ENCODE data around the gene ALK.

The ALK gene

GRCh38 chr2:29900971-29901633 is 20.3 kb downstream of the ALK start:
- no peak for DNase-seq

- no peak for DNase-seq
These were observed 22.4 kb downstream of the ALK start for GRCh38 chr2:29898999-29899398.

DNA sequence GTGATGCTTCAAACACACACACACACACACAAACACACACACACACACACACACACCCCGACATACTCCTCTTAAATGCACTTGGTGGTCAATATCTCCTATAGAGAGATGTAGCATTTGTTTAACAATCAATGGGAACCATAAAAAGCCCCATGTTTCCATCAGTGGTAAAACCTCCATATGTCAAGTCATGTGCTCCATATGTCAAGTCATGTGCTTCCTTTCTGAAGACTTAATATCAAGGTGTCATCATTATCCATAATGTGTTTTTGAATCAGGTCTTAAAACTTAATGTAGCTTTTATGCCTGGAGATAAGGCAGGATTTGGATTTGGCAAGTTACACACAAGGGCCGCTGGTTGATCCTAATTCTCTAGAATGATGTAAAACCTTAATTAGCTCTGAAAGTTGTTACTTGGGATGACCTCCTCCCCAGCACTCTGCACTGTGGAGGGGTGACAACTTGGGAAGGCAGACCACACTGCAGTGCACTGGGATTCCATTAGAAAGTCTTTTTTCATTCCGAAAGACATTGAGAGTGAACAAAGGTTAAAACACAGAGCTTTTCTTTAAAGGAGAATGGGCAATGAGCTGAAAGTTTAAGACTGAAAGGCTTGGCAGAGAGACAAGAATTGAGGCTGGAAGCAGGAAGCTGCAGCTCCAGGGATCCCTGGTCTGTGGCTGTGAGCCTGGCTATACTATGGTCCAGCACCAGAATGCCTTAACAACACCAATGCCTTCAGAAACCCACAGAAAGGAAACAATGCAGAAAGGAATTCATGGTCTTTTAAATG is 26.4 kb downstream of the ALK start:
- DNase-seq, result no peak

DNA sequence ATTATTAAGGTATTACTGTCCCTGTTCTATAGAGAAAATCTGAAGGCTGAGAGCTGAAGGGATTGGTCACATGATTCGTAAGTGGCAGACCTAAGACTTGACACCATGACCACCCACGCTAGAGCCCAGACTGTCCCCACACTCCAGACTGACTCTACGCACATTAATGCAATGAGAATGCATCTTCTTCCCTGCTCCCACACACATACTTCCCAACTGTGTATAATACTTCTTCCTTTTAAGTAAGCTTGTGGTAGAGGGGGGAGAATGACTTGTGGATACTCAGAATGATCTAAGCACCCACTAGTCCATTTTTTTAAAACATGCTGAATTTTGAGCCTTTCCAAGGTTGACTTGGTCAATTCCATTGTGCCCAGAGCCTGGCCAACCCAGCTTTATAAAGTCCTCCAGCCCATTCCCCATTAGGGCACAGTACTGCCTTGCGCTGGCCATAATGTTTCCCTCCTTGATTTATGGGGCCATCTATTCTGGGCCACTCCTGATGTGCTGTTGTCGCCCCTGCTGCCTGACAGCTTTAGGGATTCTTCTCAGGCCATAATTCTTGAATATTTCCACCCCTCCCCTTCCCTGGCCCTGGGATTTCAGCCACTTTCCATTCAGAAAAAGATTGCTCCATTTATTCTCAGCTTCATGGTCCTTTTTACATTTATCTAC is 28.7 kb downstream of the ALK start:
- DNase-seq, result no peak

DNA sequence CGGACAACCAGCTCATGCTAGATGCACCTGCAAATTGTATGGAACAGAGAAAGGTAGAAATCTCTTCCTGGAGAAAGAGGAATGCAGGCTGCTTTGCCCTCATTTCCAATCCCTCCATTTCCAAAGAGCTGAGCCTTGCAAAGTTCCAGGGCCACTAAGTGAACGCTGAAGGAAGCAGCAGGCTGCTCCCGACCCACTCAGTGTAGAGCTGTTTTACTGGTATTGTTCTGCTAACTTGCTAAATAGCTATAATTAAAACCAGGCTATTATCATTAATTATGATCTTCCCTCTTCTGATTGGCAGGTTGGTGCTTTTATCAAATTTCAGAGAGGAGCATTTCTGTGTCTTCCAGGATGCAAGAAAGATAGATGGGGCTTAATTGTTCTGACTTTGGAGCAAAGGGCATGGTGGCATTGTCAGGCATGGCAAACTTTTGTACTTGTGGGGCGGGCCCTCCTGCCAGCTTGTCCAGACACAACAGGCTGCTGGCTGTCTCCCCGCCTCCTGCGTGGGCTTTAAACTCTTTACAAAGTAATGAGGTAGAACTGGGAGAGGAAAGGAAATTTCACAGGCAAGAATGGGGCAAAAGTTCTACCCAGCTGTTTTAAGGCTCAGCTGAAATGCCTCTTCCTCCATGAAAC is 40.2 kb downstream of the ALK start:
- no peak for DNase-seq

GRCh38 chr2:29880084-29880483 is 41.3 kb downstream of the ALK start:
- DNase-seq, result no peak

DNA sequence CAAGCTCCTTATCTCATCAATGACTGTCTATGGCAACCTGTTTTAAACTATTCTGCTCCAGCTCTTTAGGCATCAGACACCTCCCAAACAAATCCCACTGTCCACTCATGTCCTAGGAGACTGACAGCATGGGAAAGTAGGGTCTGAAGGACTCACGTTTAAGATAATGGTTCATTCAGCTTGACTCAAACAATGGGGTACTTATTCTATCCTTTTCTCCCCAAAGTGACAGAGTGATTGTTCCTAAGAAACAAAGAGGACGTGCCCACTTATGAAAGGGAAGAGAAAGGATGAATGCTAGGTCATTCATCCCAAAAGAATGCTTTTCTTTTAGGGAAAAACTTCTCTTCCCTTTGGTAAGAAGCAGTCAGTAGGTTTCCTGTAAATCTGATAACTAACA is 41.9 kb downstream of the ALK start:
- DNase-seq, result no peak

- no peak for DNase-seq
These were observed 42.5 kb downstream of the ALK start for GRCh38 chr2:29878898-29879297.

DNA sequence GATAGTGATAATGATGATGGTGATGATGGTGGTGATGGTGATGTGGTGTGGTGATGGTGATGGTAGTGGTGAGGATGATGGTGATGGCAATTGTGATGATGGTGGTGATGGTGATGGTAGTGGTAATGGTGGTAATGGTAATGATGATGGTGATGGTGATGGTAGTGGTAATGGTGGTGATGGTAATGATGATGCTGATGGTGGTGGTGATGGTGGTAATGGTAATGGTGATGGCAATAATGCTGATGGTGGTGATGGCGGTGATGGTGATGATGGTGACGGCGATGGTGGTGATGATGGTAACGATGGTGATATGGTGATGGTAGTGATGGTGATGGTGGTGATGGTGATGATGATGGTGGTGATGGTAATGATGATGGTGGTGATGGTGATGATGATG is 45.0 kb downstream of the ALK start:
- DNase-seq, result no peak

GRCh38 chr2:29874745-29875144 is 46.6 kb downstream of the ALK start:
- DNase-seq, result no peak

DNA sequence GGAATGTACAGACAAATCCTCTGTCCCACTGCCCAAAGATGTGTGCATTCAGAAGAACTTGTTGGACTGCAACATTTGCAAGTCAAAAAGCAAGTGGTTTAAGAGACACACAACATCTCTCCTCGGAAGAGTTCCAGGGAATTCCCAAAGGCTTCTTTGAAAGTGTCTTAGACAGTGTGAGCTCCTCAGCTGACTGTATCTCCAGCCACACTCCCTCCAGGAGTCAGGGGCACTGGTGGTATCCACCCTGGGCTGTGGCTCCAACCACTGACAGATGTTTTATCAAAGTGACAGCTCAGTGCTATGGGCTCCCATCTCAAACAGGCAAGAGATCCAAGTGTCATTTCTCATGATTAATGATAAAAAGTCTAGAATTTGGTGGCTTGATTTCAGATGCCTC is 48.5 kb downstream of the ALK start:
- DNase-seq, result no peak

DNA sequence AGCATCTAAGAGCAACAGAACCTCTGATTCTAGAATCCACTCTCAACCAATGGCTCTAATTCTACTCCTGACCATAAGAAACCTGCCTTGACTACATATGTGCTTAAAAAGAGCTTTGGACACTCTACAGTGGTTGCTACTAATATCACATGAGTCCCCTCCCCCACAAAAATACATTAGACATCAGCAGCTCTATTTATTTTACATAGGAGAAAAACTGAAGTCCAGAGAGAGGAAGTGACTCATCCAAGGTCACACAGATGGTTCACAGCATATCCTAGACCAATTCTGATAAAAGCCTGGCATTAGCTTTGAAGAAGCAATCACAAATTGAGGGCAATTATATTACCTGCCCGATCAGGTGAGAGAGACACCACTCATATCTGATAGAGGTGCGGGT is 49.8 kb downstream of the ALK start:
- no peak for DNase-seq

- DNase-seq, result no peak
These were observed 55.9 kb downstream of the ALK start for GRCh38 chr2:29865512-29865911.

GRCh38 chr2:29864988-29865387 is 56.4 kb downstream of the ALK start:
- no peak for DNase-seq

- no peak for DNase-seq
These were observed 65.3 kb downstream of the ALK start for GRCh38 chr2:29855924-29856639.

- no peak for DNase-seq
These were observed 70.6 kb downstream of the ALK start for GRCh38 chr2:29850794-29851193.

DNA sequence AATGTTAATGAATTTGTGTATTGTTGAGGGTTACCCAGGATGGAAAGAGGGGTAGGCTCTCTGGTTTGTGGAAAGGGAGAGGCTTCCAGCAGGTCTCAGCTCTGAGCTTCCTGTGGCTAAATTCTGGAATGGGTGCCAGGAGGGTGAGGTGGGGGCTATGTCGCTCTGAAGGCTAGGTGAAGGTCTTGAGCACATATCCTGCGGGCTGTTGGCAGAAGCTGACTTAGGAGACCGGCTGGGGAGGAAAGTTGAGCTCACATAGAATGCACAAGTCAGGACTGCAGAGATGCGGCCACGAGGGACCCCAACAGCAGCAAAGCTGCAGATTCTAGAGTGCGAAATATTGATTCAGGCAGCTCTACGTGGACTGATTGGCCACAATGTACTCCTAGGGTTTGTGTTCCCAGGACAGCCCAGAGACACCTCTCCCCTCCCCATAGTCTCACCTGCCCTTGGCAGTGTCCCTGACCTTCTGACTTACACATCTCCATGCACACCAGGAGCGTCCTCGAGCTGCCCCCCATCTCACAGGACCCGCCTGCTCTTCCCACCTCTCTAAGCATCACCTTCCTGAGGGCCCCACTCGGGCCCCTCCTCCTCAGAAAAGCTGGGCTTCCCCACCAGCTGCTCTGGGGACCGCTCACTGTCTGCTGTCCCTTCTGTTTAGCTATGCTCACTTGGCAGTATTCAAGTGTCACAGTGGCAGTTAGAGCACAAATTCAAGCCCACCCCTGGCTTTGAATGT is 72.6 kb downstream of the ALK start:
- no peak for DNase-seq

DNA sequence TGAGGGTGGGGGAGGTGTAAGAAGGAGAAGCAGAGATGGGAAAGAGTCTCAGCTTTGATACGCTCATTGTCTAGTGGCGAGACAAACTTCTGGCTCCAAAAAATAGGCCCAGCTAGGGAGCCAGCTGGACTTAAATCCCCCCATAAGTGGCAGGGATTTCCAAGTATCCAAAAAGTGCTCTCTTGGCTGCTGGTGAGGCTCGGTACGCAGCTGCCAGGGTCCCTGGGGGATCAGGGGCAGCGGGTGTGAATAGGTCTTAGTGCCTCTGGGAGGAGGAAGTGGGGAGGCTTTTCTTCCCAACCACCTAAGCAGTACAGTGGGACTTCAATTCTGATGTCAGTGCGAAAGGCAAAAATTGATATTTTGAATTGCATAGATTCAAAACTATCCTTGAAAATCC is 73.5 kb downstream of the ALK start:
- DNase-seq, result no peak

DNA sequence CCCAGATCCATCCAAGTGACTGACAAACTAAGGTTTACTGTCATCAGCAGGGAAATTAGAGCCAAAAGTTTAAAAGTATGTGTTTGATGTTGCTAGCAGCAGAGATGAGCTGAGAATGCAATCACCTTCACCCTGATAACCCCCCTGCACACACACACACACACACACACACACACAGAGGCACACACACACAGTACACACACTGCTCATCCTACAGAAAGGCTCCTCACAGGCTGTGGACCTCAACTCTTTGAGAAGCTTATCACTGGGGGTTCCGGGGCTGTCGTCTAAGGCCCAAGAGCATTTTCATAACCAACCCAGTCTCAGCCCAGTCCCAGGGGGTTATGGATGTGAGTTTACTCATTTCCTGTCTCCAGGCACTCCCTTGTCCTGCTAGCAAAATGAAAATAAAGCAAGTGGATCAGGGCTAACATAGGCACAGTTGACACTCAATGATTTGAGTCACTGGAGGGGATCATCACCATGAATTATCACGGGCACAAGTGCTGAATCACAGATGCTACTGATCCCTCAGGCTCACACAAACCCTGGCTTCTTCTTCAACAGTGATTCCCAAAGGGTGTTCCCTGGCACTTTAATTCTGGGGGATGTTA is 76.6 kb downstream of the ALK start:
- no peak for DNase-seq

DNA sequence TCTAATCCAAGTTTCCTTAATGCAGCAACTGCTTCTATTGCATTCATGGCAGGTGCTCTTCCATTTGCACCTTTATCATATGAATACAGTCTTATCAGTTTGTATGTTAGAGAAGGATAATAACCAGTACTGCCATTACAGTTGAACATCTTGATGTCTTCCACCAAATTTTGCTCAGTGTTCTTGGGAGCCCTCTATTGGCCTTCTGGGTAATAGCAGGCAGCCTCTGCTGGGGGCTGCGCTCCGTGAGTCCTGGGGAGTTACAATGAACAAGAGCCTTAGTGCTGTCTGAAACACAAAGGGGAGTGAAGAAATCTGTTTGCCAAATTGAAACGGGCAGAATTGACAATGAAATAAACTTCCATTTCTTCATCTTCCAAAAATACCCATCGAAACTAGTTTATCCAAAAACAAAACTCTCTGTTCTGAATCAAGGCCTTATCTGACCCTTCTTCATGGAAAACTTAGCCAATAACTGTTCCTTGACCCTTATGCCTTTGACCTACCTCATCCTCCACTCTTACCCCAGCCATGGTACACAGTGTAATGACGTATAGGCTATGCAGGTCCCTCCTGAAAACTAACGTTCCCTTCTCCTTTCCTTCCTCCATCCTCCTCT is 79.9 kb downstream of the ALK start:
- no peak for DNase-seq

DNA sequence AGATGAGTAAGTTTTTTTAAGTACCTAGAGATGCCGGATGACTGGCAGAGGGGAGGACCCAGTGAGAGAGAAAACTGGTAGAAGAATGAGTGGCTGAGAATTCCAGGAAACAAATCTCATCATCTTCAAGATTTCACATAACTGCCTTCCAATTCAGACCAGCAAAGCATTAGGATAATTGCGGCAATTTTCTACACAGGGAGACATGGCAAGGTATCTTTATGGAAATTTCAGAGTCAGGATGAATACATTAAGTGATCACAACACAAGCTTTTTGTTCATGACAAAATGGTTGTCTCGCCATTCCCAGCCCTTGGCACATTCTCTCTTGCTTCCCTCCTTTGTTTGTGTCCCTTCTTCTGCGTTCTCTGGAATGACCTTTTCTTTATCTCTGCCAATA is 82.1 kb downstream of the ALK start:
- no peak for DNase-seq

Measured in GOT3 (cell line).